HepG2 (cell line): Measurements from ENCODE around the gene SPACDR. TPM values are rescaled to one million over a fixed set of nuclear protein-coding genes. Genes with fewer than 3 reads are reported as not detected.
A peak's percentile ranks its signal among the peaks of the same experiment; 100 is the strongest.

Experiments used
- ATF1 ChIP-seq: IDR thresholded peaks from 2 replicates; pipeline ENCODE4 v1.6.1; 2016; ENCODE audit warnings: mild to moderate bottlenecking, control low read depth
- CREM ChIP-seq, 2 experiments: sonication (generic) in 1 of 2; formaldehyde crosslinking in 1 of 2; IDR thresholded peaks; 2 replicates each; pipeline versions ENCODE4 v1.4.0 to v1.6.1; 2016 to 2020; ENCODE audit warnings: antibody characterized with exemption in 1 of 2, mild to moderate bottlenecking in 1 of 2, missing genetic modification reagents in 1 of 2
- FUBP1 ChIP-seq: sonication (generic); formaldehyde crosslinking; IDR thresholded peaks from 2 replicates; pipeline ENCODE4 v1.5.1; 2020; ENCODE audit warnings: missing genetic modification reagents, mild to moderate bottlenecking, borderline replicate concordance
- HNRNPH1 ChIP-seq: fragments of 200-400 bp; formaldehyde crosslinking; optimal IDR thresholded peaks from 2 replicates; pipeline ENCODE3; 2017; ENCODE audit warnings: mild to moderate bottlenecking, low read depth, low read length
- MAFG ChIP-seq: sonication (generic); formaldehyde crosslinking; IDR thresholded peaks from 2 replicates; pipeline ENCODE4 v1.5.1; 2020; ENCODE audit warnings: mild to moderate bottlenecking, missing genetic modification reagents
- MBNL3 ChIP-seq: fragments of 250-450 bp; sonication (Bioruptor Pico); conservative IDR thresholded peaks from 2 replicates; pipeline ENCODE4 v1.8.0; 2022; ENCODE audit warnings: mild to moderate bottlenecking, inconsistent platforms
- NCOR1 ChIP-seq: fragments of 200-600 bp; sonication (generic); IDR thresholded peaks from 2 replicates; pipeline ENCODE4 v1.7.0; 2017; ENCODE audit warnings: antibody characterized with exemption, low read length, borderline replicate concordance
- NKX3-1 ChIP-seq: sonication (generic); formaldehyde crosslinking; IDR thresholded peaks from 2 replicates; pipeline ENCODE4 v1.5.0; 2020; ENCODE audit warnings: missing genetic modification reagents
- SP4 ChIP-seq: sonication (generic); formaldehyde crosslinking; IDR thresholded peaks from 2 replicates; pipeline ENCODE4 v1.8.1; 2023; ENCODE audit warnings: mild to moderate bottlenecking, missing genetic modification reagents
- YEATS4 ChIP-seq: sonication (generic); formaldehyde crosslinking; IDR thresholded peaks from 2 replicates; pipeline ENCODE4 v1.4.0; 2020; ENCODE audit warnings: missing genetic modification reagents, borderline replicate concordance
- ZFP36 ChIP-seq: fragments of 150-350 bp; IDR thresholded peaks from 2 replicates; pipeline ENCODE4 v1.6.1; 2018; ENCODE audit warnings: borderline replicate concordance, low read length, low read depth; ENCODE audit not compliant: partially characterized antibody
- ZFP41 ChIP-seq: sonication (generic); formaldehyde crosslinking; IDR thresholded peaks from 2 replicates; pipeline ENCODE4 v1.4.0; 2020; ENCODE audit warnings: mild to moderate bottlenecking, missing genetic modification reagents, borderline replicate concordance
- ZFP82 ChIP-seq: sonication (generic); formaldehyde crosslinking; IDR thresholded peaks from 2 replicates; pipeline ENCODE4 v1.5.1; 2020; ENCODE audit warnings: mild to moderate bottlenecking, missing genetic modification reagents, borderline replicate concordance
- ZNF280B ChIP-seq: sonication (generic); formaldehyde crosslinking; IDR thresholded peaks from 2 replicates; pipeline ENCODE4 v1.5.0; 2020; ENCODE audit warnings: missing genetic modification reagents, mild to moderate bottlenecking, borderline replicate concordance
- ZNF367 ChIP-seq: sonication (generic); formaldehyde crosslinking; IDR thresholded peaks from 2 replicates; pipeline ENCODE4 v1.4.0; 2020; ENCODE audit warnings: missing genetic modification reagents, borderline replicate concordance
- ZNF383 ChIP-seq: sonication (generic); formaldehyde crosslinking; IDR thresholded peaks from 2 replicates; pipeline ENCODE4 v1.4.0; 2020; ENCODE audit warnings: missing genetic modification reagents, mild to moderate bottlenecking, borderline replicate concordance
- ZNF607 ChIP-seq: sonication (generic); formaldehyde crosslinking; IDR thresholded peaks from 2 replicates; pipeline ENCODE4 v1.5.1; 2020; ENCODE audit warnings: missing genetic modification reagents, mild to moderate bottlenecking, borderline replicate concordance
- ZNF784 ChIP-seq: sonication (generic); formaldehyde crosslinking; IDR thresholded peaks from 2 replicates; pipeline ENCODE4 v1.5.1; 2020; ENCODE audit warnings: missing genetic modification reagents, mild to moderate bottlenecking, borderline replicate concordance
- ZZZ3 ChIP-seq: sonication (generic); formaldehyde crosslinking; IDR thresholded peaks from 2 replicates; pipeline ENCODE4 v1.4.0; 2020; ENCODE audit warnings: missing genetic modification reagents, mild to moderate bottlenecking, borderline replicate concordance
- polyA plus RNA-seq, 8 experiments: library from polyadenylated mRNA; depleted of rRNA in 3 of 8; stranded (reverse) in 7 of 8; unstranded in 1 of 8; fragments of >200 nt; fragmentation: Illumina TruSeq in 4 of 8; extraction: Trizol in 4 of 8; gene quantifications; 2 replicates each; pipeline versions ENCODE4 v1.2.1 to v1.2.3, GENCODE V29; 2011 to 2016; ENCODE audit warnings: low read depth in 4 of 8, missing spikeins in 1 of 8, mixed read lengths in 1 of 8; ENCODE audit not compliant: insufficient read depth in 1 of 8
- total RNA-seq, 5 experiments: library from RNA; depleted of rRNA; stranded (reverse); fragments of >200 nt; fragmentation: Illumina TruSeq; extraction: Trizol; gene quantifications; 2 replicates each; pipeline ENCODE4 v1.2.3, GENCODE V29; 2016; ENCODE audit warnings: low read depth in 1 of 5
- TF ChIP-seq, protein P1 (sequence below): sonication (generic); formaldehyde crosslinking; IDR thresholded peaks from 2 replicates; pipeline ENCODE4 v1.5.0; 2020; ENCODE audit warnings: mild to moderate bottlenecking, missing genetic modification reagents
- TF ChIP-seq, protein P2 (sequence below): sonication (generic); formaldehyde crosslinking; IDR thresholded peaks from 2 replicates; pipeline ENCODE4 v1.4.0; 2020; ENCODE audit warnings: missing genetic modification reagents

Gene SPACDR
- total and polyA plus RNA-seq, 2 of the 13 experiments (the other 11 are each of a cell fraction or from before 2014, with no cell fraction given) = 0.41 TPM; not detected in 1

- TF ChIP-seq MAFG (CRISPR knock-in tag) (peak; percentile 74; the same call in 1 of the 2 replicates), SP4 (CRISPR knock-in tag) (peak; percentile 88), ZFP82 (no peak), ZFP36 (no peak), ZNF784 (CRISPR knock-in tag) (no peak), ZZZ3 (CRISPR knock-in tag) (no peak; the same call in 1 of the 2 replicates), CREM (IDR thresholded peaks at IDR 0.05) (peak; percentile 71), CREM (CRISPR knock-in tag; IDR thresholded peaks at IDR 0.05) (no peak), ZNF383 (CRISPR knock-in tag) (no peak), MBNL3 (CRISPR knock-in tag) (no peak), FUBP1 (CRISPR knock-in tag) (no peak), NKX3-1 (0 out of 2 replicates have a peak, but pooled peaks have one; percentile 26), NCOR1 (peak; percentile 69; the same call in 1 of the 2 replicates), ATF1 (CRISPR knock-in tag) (no peak), ZNF607 (CRISPR knock-in tag) (no peak), ZNF280B (CRISPR knock-in tag) (0 out of 2 replicates have a peak, but pooled peaks have one; percentile 59), HNRNPH1 (no peak), YEATS4 (CRISPR knock-in tag) (peak; percentile 52; the same call in 1 of the 2 replicates), ZNF367 (CRISPR knock-in tag) (no peak), ZFP41 (0 out of 2 replicates have a peak, but pooled peaks have one; percentile 38)
- TF ChIP-seq, protein P1, sequence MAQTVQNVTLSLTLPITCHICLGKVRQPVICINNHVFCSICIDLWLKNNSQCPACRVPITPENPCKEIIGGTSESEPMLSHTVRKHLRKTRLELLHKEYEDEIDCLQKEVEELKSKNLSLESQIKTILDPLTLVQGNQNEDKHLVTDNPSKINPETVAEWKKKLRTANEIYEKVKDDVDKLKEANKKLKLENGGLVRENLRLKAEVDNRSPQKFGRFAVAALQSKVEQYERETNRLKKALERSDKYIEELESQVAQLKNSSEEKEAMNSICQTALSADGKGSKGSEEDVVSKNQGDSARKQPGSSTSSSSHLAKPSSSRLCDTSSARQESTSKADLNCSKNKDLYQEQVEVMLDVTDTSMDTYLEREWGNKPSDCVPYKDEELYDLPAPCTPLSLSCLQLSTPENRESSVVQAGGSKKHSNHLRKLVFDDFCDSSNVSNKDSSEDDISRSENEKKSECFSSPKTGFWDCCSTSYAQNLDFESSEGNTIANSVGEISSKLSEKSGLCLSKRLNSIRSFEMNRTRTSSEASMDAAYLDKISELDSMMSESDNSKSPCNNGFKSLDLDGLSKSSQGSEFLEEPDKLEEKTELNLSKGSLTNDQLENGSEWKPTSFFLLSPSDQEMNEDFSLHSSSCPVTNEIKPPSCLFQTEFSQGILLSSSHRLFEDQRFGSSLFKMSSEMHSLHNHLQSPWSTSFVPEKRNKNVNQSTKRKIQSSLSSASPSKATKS (CRISPR knock-in tag) = no peak
- TF ChIP-seq, protein P2, sequence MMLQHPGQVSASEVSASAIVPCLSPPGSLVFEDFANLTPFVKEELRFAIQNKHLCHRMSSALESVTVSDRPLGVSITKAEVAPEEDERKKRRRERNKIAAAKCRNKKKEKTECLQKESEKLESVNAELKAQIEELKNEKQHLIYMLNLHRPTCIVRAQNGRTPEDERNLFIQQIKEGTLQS = peak; percentile 89
These were observed 19.5 kb downstream of the SPACDR start (continued) for GRCh38 chr7:100444311-100445278.
